HEK293 (cell line): ENCODE results near the gene TTC7B.

Source experiments
- GLI4 ChIP-seq: fragments of 450-650 bp; formaldehyde crosslinking; IDR thresholded peaks from 2 replicates; pipeline ENCODE4 v1.5.1; 2016; ENCODE audit warnings: missing biosample characterization, missing genetic modification characterization
- OSR2 ChIP-seq: fragments of 450-650 bp; formaldehyde crosslinking; IDR thresholded peaks from 2 replicates; pipeline ENCODE4 v1.5.1; 2016; ENCODE audit warnings: missing biosample characterization, missing genetic modification characterization
- ZNF16 ChIP-seq: fragments of 450-650 bp; formaldehyde crosslinking; IDR thresholded peaks from 2 replicates; pipeline ENCODE4 v1.5.1; 2016; ENCODE audit warnings: low read depth, missing biosample characterization, missing genetic modification characterization
- ZNF510 ChIP-seq: fragments of 450-650 bp; formaldehyde crosslinking; IDR thresholded peaks from 2 replicates; pipeline ENCODE4 v1.5.1; 2018; ENCODE audit warnings: mild to moderate bottlenecking, missing genetic modification characterization, missing biosample characterization; ENCODE audit not compliant: insufficient replicate concordance
- ZNF549 ChIP-seq: fragments of 450-650 bp; IDR thresholded peaks from 2 replicates; pipeline ENCODE4 v1.5.1; 2018; ENCODE audit warnings: missing biosample characterization, missing genetic modification characterization, mild to moderate bottlenecking, inconsistent platforms, moderate library complexity
- ZNF76 ChIP-seq: fragments of 450-650 bp; formaldehyde crosslinking; IDR thresholded peaks from 2 replicates; pipeline ENCODE4; 2016; ENCODE audit warnings: low read depth, missing biosample characterization, missing genetic modification characterization, borderline replicate concordance
- TF ChIP-seq, protein P1 (sequence below): fragments of 450-650 bp; formaldehyde crosslinking; IDR thresholded peaks from 2 replicates; pipeline ENCODE4 v1.5.1; 2016; ENCODE audit warnings: missing biosample characterization, missing genetic modification characterization
- TF ChIP-seq, protein P2 (sequence below): fragments of 450-650 bp; formaldehyde crosslinking; IDR thresholded peaks from 2 replicates; pipeline ENCODE4 v1.5.1; 2016; ENCODE audit warnings: missing biosample characterization, missing genetic modification characterization
- TF ChIP-seq, protein P3 (sequence below): IDR thresholded peaks from 2 replicates; pipeline ENCODE4 v1.6.1; 2011; ENCODE audit warnings: mild to moderate bottlenecking, low read depth, low read length, borderline replicate concordance
- TF ChIP-seq, protein P4 (sequence below): fragments of 450-650 bp; IDR thresholded peaks from 2 replicates; pipeline ENCODE4 v1.5.1; 2018; ENCODE audit warnings: missing biosample characterization, missing genetic modification characterization
- TF ChIP-seq, protein P5 (sequence below): fragments of 450-650 bp; formaldehyde crosslinking; conservative IDR thresholded peaks from 2 replicates; pipeline ENCODE4 v1.5.1; 2016; ENCODE audit warnings: low read depth, missing biosample characterization, missing genetic modification characterization

DNA sequence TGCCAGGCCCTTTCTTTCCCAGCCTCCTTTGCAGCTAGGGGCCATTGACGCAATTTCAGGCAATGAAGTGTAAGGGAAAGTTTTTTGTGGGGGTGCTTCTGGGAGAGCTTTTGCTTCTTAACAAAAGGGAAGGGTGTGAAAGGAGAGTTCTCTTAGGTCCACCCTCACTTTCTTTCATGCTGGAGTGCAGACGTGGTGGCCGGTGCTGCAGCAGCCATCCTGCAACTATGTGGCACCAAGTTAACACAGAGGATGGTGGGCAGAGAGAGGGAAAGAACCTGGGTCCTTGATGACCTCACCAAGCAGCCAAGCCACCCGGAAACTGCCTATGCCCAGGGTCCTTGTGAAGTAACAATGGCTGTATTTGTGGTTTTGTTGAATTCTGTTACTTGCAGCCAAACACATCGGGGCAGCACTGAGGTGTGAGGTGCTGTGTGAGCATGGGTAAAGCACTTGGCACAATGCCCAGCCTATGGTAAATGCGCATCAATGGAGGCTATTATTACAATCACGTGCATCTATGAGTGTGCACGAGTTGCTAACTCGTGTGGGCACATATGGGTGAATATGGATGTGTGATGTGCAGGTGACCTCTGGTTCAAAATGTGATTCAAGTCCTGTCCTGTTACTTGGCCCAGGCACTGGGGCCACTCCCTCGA lies 296.8 kb downstream of the TTC7B start:
- no peak for TF ChIP-seq GLI4 (tag by site-specific recombination)
- TF ChIP-seq, protein P1, sequence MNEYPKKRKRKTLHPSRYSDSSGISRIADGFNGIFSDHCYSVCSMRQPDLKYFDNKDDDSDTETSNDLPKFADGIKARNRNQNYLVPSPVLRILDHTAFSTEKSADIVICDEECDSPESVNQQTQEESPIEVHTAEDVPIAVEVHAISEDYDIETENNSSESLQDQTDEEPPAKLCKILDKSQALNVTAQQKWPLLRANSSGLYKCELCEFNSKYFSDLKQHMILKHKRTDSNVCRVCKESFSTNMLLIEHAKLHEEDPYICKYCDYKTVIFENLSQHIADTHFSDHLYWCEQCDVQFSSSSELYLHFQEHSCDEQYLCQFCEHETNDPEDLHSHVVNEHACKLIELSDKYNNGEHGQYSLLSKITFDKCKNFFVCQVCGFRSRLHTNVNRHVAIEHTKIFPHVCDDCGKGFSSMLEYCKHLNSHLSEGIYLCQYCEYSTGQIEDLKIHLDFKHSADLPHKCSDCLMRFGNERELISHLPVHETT, result no peak
- TF ChIP-seq, protein P2, sequence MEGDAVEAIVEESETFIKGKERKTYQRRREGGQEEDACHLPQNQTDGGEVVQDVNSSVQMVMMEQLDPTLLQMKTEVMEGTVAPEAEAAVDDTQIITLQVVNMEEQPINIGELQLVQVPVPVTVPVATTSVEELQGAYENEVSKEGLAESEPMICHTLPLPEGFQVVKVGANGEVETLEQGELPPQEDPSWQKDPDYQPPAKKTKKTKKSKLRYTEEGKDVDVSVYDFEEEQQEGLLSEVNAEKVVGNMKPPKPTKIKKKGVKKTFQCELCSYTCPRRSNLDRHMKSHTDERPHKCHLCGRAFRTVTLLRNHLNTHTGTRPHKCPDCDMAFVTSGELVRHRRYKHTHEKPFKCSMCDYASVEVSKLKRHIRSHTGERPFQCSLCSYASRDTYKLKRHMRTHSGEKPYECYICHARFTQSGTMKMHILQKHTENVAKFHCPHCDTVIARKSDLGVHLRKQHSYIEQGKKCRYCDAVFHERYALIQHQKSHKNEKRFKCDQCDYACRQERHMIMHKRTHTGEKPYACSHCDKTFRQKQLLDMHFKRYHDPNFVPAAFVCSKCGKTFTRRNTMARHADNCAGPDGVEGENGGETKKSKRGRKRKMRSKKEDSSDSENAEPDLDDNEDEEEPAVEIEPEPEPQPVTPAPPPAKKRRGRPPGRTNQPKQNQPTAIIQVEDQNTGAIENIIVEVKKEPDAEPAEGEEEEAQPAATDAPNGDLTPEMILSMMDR (tag by site-specific recombination), result no peak
- TF ChIP-seq ZNF510 (tag by site-specific recombination), result no peak
- TF ChIP-seq, protein P3, sequence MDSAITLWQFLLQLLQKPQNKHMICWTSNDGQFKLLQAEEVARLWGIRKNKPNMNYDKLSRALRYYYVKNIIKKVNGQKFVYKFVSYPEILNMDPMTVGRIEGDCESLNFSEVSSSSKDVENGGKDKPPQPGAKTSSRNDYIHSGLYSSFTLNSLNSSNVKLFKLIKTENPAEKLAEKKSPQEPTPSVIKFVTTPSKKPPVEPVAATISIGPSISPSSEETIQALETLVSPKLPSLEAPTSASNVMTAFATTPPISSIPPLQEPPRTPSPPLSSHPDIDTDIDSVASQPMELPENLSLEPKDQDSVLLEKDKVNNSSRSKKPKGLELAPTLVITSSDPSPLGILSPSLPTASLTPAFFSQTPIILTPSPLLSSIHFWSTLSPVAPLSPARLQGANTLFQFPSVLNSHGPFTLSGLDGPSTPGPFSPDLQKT, result no peak
- TF ChIP-seq, protein P4, sequence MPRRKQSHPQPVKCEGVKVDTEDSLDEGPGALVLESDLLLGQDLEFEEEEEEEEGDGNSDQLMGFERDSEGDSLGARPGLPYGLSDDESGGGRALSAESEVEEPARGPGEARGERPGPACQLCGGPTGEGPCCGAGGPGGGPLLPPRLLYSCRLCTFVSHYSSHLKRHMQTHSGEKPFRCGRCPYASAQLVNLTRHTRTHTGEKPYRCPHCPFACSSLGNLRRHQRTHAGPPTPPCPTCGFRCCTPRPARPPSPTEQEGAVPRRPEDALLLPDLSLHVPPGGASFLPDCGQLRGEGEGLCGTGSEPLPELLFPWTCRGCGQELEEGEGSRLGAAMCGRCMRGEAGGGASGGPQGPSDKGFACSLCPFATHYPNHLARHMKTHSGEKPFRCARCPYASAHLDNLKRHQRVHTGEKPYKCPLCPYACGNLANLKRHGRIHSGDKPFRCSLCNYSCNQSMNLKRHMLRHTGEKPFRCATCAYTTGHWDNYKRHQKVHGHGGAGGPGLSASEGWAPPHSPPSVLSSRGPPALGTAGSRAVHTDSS (tag by site-specific recombination), result no peak
- no peak for TF ChIP-seq ZNF76
- TF ChIP-seq OSR2 (tag by site-specific recombination), result no peak
- no peak for TF ChIP-seq ZNF549 (tag by site-specific recombination)
- TF ChIP-seq, protein P5, sequence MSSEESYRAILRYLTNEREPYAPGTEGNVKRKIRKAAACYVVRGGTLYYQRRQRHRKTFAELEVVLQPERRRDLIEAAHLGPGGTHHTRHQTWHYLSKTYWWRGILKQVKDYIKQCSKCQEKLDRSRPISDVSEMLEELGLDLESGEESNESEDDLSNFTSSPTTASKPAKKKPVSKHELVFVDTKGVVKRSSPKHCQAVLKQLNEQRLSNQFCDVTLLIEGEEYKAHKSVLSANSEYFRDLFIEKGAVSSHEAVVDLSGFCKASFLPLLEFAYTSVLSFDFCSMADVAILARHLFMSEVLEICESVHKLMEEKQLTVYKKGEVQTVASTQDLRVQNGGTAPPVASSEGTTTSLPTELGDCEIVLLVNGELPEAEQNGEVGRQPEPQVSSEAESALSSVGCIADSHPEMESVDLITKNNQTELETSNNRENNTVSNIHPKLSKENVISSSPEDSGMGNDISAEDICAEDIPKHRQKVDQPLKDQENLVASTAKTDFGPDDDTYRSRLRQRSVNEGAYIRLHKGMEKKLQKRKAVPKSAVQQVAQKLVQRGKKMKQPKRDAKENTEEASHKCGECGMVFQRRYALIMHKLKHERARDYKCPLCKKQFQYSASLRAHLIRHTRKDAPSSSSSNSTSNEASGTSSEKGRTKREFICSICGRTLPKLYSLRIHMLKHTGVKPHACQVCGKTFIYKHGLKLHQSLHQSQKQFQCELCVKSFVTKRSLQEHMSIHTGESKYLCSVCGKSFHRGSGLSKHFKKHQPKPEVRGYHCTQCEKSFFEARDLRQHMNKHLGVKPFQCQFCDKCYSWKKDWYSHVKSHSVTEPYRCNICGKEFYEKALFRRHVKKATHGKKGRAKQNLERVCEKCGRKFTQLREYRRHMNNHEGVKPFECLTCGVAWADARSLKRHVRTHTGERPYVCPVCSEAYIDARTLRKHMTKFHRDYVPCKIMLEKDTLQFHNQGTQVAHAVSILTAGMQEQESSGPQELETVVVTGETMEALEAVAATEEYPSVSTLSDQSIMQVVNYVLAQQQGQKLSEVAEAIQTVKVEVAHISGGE (tag by site-specific recombination), result no peak
- TF ChIP-seq ZNF16 (tag by site-specific recombination), result no peak
